OCI-LY1 (cell line): ENCODE data around the gene STK38L.

Source experiments
- H2AFZ ChIP-seq: fragments of 200-600 bp; sonication (generic), shearing (Covaris generic); 2 replicates; pipeline ENCODE4 v1.6.0; 2014; ENCODE audit warnings: antibody characterized with exemption, mild to moderate bottlenecking, low read length
- H3F3A ChIP-seq: fragments of 200-600 bp; sonication (generic), shearing (Covaris generic); 2 replicates; pipeline ENCODE4 v1.6.0; 2014; ENCODE audit warnings: mild to moderate bottlenecking, antibody characterized with exemption, low read length, moderate library complexity; ENCODE audit not compliant: insufficient read depth
- H3K27ac ChIP-seq: fragments of 200-600 bp; sonication (generic); 2 replicates; pipeline ENCODE4 v1.5.1; 2014; ENCODE audit warnings: low read length, mixed run types, mild to moderate bottlenecking, low read depth; ENCODE audit not compliant: poor library complexity, severe bottlenecking
- H3K27me3 ChIP-seq: fragments of 200-600 bp; sonication (generic); 2 replicates; pipeline ENCODE4 v1.6.0; 2014; ENCODE audit warnings: antibody characterized with exemption, mild to moderate bottlenecking, low read length, moderate library complexity; ENCODE audit not compliant: insufficient read depth
- H3K36me3 ChIP-seq: fragments of 200-600 bp; sonication (generic); 2 replicates; pipeline ENCODE4 v1.6.1; 2014; ENCODE audit warnings: mild to moderate bottlenecking, antibody characterized with exemption, low read length, moderate library complexity, mixed read lengths; ENCODE audit not compliant: insufficient read depth
- H3K4me1 ChIP-seq: fragments of 200-600 bp; sonication (generic); 2 replicates; pipeline ENCODE4 v1.5.1; 2014; ENCODE audit warnings: mild to moderate bottlenecking, low read length, moderate library complexity; ENCODE audit not compliant: insufficient read depth, severe bottlenecking
- H3K4me2 ChIP-seq: fragments of 200-600 bp; sonication (generic), shearing (Covaris generic); 2 replicates; pipeline ENCODE4 v1.6.1; 2014; ENCODE audit warnings: low read length
- H3K4me3 ChIP-seq: fragments of 200-600 bp; sonication (generic); 2 replicates; pipeline ENCODE4 v1.5.1; 2014; ENCODE audit warnings: low read length, low read depth, mild to moderate bottlenecking, mixed read lengths; ENCODE audit not compliant: poor library complexity, severe bottlenecking
- H3K79me2 ChIP-seq: fragments of 200-600 bp; shearing (Covaris generic); 2 replicates; pipeline ENCODE4 v1.6.1; 2016; ENCODE audit warnings: mixed run types, low read length, mixed read lengths; ENCODE audit not compliant: insufficient read depth
- H3K9ac ChIP-seq: fragments of 200-600 bp; sonication (generic), shearing (Covaris generic); 2 replicates; pipeline ENCODE4 v1.6.1; 2014; ENCODE audit warnings: mild to moderate bottlenecking, low read length, mixed read lengths
- H3K9me2 ChIP-seq: fragments of 200-600 bp; sonication (generic), shearing (Covaris generic); 2 replicates; pipeline ENCODE4 v1.6.1; 2014; ENCODE audit warnings: low read depth, mild to moderate bottlenecking, low read length, mixed read lengths
- H3K9me3 ChIP-seq: fragments of 200-600 bp; shearing (Covaris generic); 2 replicates; pipeline ENCODE4 v1.6.1; 2014; ENCODE audit warnings: low read length, mixed read lengths
- H4K20me1 ChIP-seq: fragments of 200-600 bp; sonication (generic), shearing (Covaris generic); 2 replicates; pipeline ENCODE4 v1.6.0; 2016; ENCODE audit warnings: mild to moderate bottlenecking, low read length; ENCODE audit not compliant: insufficient read depth
- EZH2 ChIP-seq: fragments of 200-600 bp; sonication (generic), shearing (Covaris generic); IDR thresholded peaks from 2 replicates; pipeline ENCODE4 v1.8.0; 2017; ENCODE audit warnings: borderline replicate concordance, mixed run types, mild to moderate bottlenecking, antibody characterized with exemption, low read length, moderate library complexity, mixed read lengths
- TF ChIP-seq, protein P1 (sequence below): fragments of 200-600 bp; sonication (generic), shearing (Covaris generic); IDR thresholded peaks from 2 replicates; pipeline ENCODE4 v1.5.1; 2017; ENCODE audit warnings: mild to moderate bottlenecking, antibody characterized with exemption, low read length, moderate library complexity, mixed read lengths

Gene STK38L

GRCh38 chr12:27344246-27344645 lies 100.2 kb downstream of the STK38L start:
- Histone ChIP-seq H3K9me2 (no peaks in the 10 kb centered on the region), H3K4me1 (no peaks in the 10 kb centered on the region), H2AFZ (no peak overlapping the region), H3K79me2 (no peaks in the 10 kb centered on the region), H3K27me3 (no peaks in the 10 kb centered on the region; the same call in 1 of the 2 replicates), H3K4me3 (no peak overlapping the region), H3K9ac (no peak overlapping the region), H3K9me3 (no peaks in the 10 kb centered on the region), H3F3A (no peaks in the 10 kb centered on the region), H3K36me3 (no peaks in the 10 kb centered on the region), H3K4me2 (no peak overlapping the region), H4K20me1 (no peaks in the 10 kb centered on the region), H3K27ac (no peak overlapping the region)
- TF ChIP-seq, protein P1, sequence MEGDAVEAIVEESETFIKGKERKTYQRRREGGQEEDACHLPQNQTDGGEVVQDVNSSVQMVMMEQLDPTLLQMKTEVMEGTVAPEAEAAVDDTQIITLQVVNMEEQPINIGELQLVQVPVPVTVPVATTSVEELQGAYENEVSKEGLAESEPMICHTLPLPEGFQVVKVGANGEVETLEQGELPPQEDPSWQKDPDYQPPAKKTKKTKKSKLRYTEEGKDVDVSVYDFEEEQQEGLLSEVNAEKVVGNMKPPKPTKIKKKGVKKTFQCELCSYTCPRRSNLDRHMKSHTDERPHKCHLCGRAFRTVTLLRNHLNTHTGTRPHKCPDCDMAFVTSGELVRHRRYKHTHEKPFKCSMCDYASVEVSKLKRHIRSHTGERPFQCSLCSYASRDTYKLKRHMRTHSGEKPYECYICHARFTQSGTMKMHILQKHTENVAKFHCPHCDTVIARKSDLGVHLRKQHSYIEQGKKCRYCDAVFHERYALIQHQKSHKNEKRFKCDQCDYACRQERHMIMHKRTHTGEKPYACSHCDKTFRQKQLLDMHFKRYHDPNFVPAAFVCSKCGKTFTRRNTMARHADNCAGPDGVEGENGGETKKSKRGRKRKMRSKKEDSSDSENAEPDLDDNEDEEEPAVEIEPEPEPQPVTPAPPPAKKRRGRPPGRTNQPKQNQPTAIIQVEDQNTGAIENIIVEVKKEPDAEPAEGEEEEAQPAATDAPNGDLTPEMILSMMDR = no peak
- no peak for TF ChIP-seq EZH2

DNA sequence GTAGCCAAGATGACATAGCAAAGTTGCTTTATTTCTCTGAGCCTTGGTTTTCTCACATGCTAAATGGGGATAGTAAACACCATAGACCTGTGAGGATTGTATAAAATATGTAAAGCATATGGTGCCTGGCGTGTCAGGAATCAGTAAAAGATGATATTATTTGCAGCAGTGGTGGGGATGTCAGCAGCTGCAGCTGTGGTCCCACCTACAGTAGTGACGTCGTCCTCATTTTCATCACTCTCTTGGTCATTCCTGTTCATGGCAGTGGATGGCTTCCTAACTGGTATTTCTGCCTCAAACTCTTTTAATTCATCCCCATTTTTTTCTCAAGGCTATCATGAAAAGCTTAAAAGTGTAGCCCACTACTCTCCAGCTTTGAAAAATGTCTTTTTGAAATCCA lies 100.7 kb downstream of the STK38L start:
- H3K36me3 ChIP-seq = no peaks in the 10 kb centered on the region
- no peak overlapping the region for H3K9ac ChIP-seq
- no peaks in the 10 kb centered on the region; the same call in 1 of the 2 replicates for H3K27me3 ChIP-seq
- H4K20me1 ChIP-seq = no peaks in the 10 kb centered on the region
- H3K4me3 ChIP-seq = no peak overlapping the region
- no peaks in the 10 kb centered on the region for H3K4me1 ChIP-seq
- no peaks in the 10 kb centered on the region for H3K9me3 ChIP-seq
- no peaks in the 10 kb centered on the region for H3K9me2 ChIP-seq
- no peaks in the 10 kb centered on the region for H3K79me2 ChIP-seq
- no peak overlapping the region for H3K27ac ChIP-seq
- TF ChIP-seq EZH2 = no peak
- TF ChIP-seq, protein P1 = no peak
- no peak overlapping the region for H2AFZ ChIP-seq
- no peaks in the 10 kb centered on the region for H3F3A ChIP-seq
- no peak overlapping the region for H3K4me2 ChIP-seq

GRCh38 chr12:27345376-27345775 lies 101.3 kb downstream of the STK38L start:
- H3K9ac ChIP-seq = no peak overlapping the region
- no peaks in the 10 kb centered on the region for H3K79me2 ChIP-seq

More at GRCh38 chr12:27345376-27345775, 101.3 kb downstream of the STK38L start:
- Histone ChIP-seq H3K36me3 (no peaks in the 10 kb centered on the region), H4K20me1 (no peaks in the 10 kb centered on the region), H3K4me3 (no peak overlapping the region), H3K27ac (no peak overlapping the region), H3K27me3 (no peaks in the 10 kb centered on the region; the same call in 1 of the 2 replicates), H3K9me2 (no peaks in the 10 kb centered on the region), H3F3A (no peaks in the 10 kb centered on the region), H3K9me3 (no peaks in the 10 kb centered on the region), H2AFZ (no peak overlapping the region), H3K4me2 (no peak overlapping the region), H3K4me1 (no peaks in the 10 kb centered on the region)
- TF ChIP-seq, protein P1 = no peak
- no peak for TF ChIP-seq EZH2
